Lower leg skin (tissue), 4 donors: ENCODE results near the gene RNF212. TPM values are rescaled to one million over a fixed set of nuclear protein-coding genes. Genes with fewer than 3 reads are reported as not detected.
A peak's percentile ranks its signal among the peaks of the same experiment; 100 is the strongest.
"Not testable (repeated sequence)": the region's sequence is repeated elsewhere in the genome, so short reads cannot be mapped to it uniquely, and the experiment has no call there.

Experiments
- DNase-seq, 2 donors: peaks; one replicate each; pipeline ENCODE4 v3.0.0-alpha.2; 2019; ENCODE audit warnings: low spot score in 2 of 2
- H3K4me3 ChIP-seq: fragments of 200-600 bp; sonication (generic); 2 replicates; pipeline ENCODE4 v1.5.1; 2017; ENCODE audit warnings: mild to moderate bottlenecking, low read depth; ENCODE audit not compliant: poor library complexity, severe bottlenecking
- POLR2A ChIP-seq, 2 donors: fragments of 450-650 bp; IDR thresholded peaks; one replicate each; pipeline ENCODE4 v1.6.1; 2016 to 2017; ENCODE audit warnings: antibody characterized with exemption in 2 of 2, mild to moderate bottlenecking in 1 of 2, moderate library complexity in 1 of 2
- WGBS, 2 donors: methylation state at CpG; one replicate each; pipeline ENCODE4 v1.1.5; 2018; 5-methylcytosine and 5-hydroxymethylcytosine counted together
- intact Hi-C: fragments of 100-400 bp; cut with DNase I; formaldehyde crosslinking; loops from one replicate; pipeline ENCODE4 v1.15.0; 2023; ENCODE audit warnings: low total_unique reads
- total RNA-seq, 4 donors: library from RNA; depleted of rRNA; stranded (reverse); fragments of >200 nt; gene quantifications; one replicate each; pipeline ENCODE4 v1.1.0, GENCODE V29; 2016
- TF ChIP-seq, protein P1 (sequence below), 3 donors: fragments of 450-650 bp; IDR thresholded peaks; one replicate each; pipeline ENCODE4 v1.5.1; 2016; ENCODE audit warnings: antibody characterized with exemption in 3 of 3, mild to moderate bottlenecking in 3 of 3, moderate library complexity in 2 of 3

Gene RNF212
- total RNA-seq, 4 donors from 2014 or later = 2.9 to 11.8 (median 8.5) TPM

DNA sequence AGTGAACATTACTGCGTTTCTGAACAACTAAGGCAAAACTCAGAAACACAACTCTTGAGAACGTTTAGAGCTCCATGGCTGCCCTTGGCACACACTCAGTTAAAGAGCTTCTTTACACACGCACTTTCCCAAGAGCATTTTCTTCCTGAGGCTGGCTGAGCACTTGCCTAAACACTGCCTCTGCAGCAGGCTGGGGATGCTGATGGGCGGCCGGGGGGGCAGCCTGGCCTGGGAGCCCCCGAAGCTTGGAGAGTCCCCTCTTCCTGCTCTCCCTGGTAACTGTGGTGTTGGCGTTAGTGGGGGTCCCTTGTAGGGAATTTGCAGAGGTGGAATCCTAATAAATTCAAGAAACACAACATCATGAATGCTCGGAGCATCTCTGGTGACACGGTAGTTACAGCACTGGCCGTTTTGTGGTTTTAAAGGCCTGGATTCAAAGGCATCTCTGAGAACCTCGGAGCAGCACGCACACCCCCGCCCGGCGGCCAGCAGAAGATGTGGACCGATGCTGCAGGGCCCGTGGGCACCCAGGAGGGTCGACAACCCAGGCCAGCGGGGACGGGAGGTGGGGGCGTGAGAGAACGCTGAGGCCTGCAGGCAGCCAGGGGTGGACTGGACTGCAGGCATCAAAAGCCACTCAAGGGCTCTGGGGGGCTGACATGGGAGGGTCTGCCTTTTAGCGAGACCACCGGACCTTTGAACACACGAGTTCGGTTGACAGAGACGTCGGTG is 56.5 kb downstream of the RNF212 start:
- WGBS, 2 donors = 81 to 88% methylated on average over 28 of the region's 28 CpGs
- peak in 1 of 2 donors; percentile 65 for DNase-seq
- intact Hi-C loops = no loop called here
- TF ChIP-seq POLR2A (IDR thresholded peaks at IDR 0.05) = no peak
- TF ChIP-seq, protein P1, sequence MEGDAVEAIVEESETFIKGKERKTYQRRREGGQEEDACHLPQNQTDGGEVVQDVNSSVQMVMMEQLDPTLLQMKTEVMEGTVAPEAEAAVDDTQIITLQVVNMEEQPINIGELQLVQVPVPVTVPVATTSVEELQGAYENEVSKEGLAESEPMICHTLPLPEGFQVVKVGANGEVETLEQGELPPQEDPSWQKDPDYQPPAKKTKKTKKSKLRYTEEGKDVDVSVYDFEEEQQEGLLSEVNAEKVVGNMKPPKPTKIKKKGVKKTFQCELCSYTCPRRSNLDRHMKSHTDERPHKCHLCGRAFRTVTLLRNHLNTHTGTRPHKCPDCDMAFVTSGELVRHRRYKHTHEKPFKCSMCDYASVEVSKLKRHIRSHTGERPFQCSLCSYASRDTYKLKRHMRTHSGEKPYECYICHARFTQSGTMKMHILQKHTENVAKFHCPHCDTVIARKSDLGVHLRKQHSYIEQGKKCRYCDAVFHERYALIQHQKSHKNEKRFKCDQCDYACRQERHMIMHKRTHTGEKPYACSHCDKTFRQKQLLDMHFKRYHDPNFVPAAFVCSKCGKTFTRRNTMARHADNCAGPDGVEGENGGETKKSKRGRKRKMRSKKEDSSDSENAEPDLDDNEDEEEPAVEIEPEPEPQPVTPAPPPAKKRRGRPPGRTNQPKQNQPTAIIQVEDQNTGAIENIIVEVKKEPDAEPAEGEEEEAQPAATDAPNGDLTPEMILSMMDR (IDR thresholded peaks at IDR 0.05) = no peak
- no peak overlapping the region for H3K4me3 ChIP-seq

DNA sequence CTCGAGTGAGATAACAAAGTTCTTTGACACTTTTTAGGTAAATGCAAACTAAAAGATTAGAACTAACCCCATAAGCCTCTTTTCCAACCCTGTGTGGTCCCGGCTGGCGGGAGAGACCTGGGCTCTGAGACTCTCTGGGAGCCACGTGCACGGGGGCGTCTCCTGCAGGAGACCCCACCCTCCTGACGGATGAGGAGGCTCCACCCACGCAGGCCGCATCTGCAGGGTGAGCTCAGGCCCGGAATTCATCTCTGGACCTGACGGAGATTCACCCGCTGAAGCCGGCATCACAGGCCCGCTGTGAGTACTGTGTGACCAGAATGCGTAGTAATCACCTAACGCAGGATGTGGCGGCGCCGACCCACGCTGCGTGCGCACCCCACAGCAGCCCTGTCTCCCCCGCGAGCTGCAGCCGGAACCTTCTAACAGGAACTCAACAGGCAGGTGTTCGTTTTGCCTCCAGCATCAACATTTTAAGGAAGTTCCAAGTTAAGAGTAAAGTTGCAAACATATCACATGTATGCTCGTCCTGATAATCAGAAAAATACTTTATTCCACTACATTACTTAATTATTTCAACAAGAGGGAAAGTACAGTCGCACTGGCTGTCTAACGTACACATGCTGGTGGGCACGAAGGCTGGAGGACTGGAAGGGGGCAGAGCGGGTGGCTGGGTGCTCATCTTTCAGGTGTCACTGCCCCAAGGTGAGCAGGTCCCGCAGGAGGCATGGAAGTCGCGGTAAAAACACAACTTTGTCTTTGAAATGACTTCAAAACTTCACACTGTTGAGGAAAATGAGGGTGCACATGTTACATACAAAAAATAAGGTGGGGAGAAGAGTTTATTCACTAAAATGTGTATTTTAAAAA is 57.4 kb downstream of the RNF212 start:
- TF ChIP-seq, protein P1 (IDR thresholded peaks at IDR 0.05) = no peak
- TF ChIP-seq POLR2A (IDR thresholded peaks at IDR 0.05) = no peak
- WGBS, 2 donors = 36 to 38% methylated on average over 31 to 34 of the region's 34 CpGs
- peak in 1 of 2 donors; percentile 90 for DNase-seq
- intact Hi-C loops = no loop called here
- no peak overlapping the region for H3K4me3 ChIP-seq

DNA sequence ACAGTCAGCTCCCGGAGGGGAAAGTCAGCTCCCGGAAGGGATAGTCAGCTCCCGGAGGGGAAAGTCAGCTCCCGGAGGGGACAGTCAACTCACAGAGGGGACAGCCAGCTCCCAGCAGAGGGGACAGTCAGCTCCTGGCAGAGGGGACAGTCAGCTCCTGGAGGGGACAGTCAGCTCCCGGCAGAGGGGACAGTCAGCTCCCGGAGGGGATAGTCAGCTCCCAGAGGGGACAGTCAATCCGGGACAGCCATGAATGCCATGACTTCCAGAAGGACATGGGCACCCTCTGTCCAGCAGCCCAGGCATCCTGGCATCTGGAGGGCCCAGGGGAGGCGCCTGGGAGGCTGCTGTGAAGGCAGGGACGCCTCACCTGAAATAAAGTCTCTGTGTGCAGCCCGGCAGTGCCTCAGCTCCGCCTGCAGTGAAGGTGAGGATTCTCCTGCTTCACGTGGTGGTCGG is 58.1 kb downstream of the RNF212 start:
- WGBS, 2 donors = 21 to 40% methylated on average over 12 to 13 of the region's 13 CpGs
- intact Hi-C loops, H3K4me3 ChIP-seq, DNase-seq: not testable (repeated sequence)

DNA sequence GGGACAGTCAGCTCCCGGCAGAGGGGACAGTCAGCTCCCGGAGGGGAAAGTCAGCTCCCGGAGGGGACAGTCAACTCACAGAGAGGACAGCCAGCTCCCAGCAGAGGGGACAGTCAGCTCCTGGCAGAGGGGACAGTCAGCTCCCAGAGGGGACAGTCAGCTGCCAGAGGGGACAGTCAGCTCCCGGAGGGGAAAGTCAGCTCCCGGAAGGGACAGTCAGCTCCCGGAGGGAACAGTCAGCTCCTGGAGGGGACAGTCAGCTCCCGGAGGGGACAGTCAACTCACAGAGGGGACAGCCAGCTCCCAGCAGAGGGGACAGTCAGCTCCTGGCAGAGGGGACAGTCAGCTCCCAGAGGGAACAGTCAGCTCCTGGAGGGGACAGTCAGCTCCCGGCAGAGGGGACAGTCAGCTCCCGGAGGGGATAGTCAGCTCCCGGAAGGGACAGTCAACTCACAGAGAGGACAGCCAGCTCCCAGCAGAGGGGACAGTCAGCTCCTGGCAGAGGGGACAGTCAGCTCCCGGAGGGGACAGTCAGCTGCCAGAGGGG is 58.6 kb downstream of the RNF212 start:
- intact Hi-C loops, H3K4me3 ChIP-seq: not testable (repeated sequence)
- WGBS, 2 donors = 25% methylated on average over 8 of the region's 11 CpGs; no CpG with 5 or more reads in 1 of the 2 donors
- DNase-seq = peak in 1 of 2 donors; percentile 67

DNA sequence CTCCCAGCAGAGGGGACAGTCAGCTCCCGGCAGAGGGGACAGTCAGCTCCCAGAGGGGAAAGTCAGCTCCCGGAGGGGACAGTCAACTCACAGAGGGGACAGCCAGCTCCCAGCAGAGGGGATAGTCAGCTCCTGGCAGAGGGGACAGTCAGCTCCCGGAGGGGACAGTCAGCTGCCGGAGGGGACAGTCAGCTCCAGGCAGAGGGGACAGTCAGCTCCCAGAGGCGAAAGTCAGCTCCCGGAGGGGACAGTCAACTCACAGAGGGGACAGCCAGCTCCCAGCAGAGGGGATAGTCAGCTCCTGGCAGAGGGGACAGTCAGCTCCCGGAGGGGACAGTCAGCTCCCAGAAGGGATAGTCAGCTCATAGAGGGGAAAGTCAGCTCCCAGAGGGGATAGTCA is 59.5 kb downstream of the RNF212 start:
- H3K4me3 ChIP-seq, intact Hi-C loops: not testable (repeated sequence)
- WGBS, 2 donors = 27 to 31% methylated on average over 5 to 7 of the region's 7 CpGs
- peak in 1 of 2 donors; percentile 53 for DNase-seq

DNA sequence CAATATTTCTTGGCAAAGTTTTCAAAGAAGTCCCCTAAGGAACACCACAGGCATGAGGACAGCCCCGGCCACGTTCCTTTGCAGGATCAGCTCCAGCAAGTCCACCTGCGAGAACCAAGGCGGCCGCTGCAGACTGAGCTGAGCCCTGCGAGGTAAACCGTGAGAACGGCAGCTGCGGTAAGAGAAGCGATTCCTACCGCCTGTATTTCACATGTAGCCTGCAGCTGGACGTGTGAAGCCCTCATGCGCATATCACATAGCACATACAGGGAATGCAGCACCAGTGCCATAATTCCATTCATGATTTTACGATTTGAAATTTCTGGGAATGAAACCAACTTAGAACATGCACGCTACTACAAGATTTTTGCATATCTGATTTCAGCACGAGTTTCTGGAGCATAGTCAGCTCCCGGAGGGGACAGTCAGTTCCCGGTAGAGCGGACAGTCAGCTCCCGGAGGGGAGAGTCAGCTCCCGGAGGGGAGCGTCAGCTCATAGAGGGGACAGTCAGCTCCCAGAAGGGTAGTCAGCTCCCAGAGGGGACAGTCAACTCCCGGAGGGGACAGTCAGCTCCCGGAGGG is 60.2 kb downstream of the RNF212 start:
- peak in 1 of 2 donors; percentile 84 for DNase-seq
- WGBS, 2 donors = 26 to 28% methylated on average over 23 of the region's 24 CpGs
- intact Hi-C loops = no loop called here
- H3K4me3 ChIP-seq = no peak overlapping the region
- TF ChIP-seq, protein P1 (IDR thresholded peaks at IDR 0.05) = no peak
- TF ChIP-seq POLR2A (IDR thresholded peaks at IDR 0.05) = no peak

DNA sequence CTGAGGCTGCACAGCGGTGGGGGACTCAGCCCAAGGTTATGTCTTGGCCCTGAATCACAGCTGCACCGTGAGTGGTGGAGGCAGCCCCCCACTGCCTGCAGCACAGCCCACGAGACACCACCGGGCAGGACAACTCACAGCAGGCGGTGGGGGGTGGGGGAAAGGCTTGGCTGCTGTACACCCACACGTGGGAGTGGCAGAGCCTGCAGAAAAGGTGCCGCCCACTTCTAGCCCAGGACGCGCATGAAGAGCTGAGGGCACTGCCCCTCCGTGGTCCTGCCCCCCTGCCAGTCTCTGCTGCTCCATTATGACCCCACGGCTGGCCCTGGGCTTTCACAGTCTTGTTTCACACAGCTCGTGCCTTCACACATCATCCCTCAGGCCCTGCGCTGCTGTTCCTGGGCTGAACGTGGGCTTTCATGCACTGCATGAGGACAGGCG is 61.1 kb downstream of the RNF212 start:
- WGBS, 2 donors = 48 to 49% methylated on average over 10 to 15 of the region's 15 CpGs
- DNase-seq = peak in 1 of 2 donors; percentile 81
- TF ChIP-seq, protein P1 (IDR thresholded peaks at IDR 0.05) = no peak
- no peak for TF ChIP-seq POLR2A (IDR thresholded peaks at IDR 0.05)
- H3K4me3 ChIP-seq = no peak overlapping the region
- intact Hi-C loops = no loop called here
